ENCODE data around the gene ENTHD1.
"Not testable (repeated sequence)": the region's sequence is repeated elsewhere in the genome, so short reads cannot be mapped to it uniquely, and the experiment has no call there.

ENTHD1 gene

DNA sequence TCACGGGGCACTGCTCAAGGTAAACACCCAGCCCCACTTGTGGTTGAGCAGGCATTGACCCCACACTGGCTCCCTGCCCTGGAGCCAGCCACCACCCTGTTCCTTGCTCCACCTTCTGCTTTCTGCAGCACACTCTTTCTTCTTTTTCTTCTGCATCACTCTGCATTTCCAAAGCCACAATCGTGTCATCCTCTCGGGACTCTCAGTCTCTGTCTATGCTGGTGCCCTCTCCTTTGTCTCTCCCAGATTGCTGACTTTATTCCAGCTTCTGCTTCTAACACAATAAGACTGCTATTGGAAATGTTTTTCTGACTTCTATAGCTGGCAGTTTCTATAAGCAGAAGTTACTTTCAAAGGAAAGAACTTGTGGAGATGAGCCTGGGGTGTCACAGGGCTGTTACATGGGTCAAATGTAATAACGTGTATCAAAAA lies 21.8 kb upstream of the ENTHD1 start:
- DNase-seq = peak; percentile 30 to 44
- TF ChIP-seq GATA1 (IDR thresholded peaks at IDR 0.05; ENCODE audit: low read depth, low read length) (no peak), POLR2A (IDR thresholded peaks at IDR 0.05; ENCODE audit: low read length) (no peak)

DNA sequence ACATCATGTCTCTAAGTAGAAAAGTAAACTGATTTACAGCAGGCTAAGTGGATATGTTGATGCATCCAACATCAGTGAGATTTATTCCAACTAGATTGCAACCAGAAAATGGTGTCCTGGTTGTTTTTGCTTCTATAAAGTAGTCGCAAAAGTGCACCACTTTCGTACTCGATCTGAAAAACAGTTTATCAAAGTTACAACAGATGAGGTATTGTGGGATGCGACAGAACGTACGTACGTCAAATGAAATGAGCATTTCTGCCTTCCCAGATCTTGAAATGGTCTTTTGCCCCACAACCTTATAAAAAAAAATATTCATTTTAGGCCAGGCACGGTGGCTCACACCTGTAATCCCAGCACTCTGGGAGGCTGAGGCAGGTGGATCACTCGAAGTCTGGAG lies 21.0 kb upstream of the ENTHD1 start:
- no peak for DNase-seq

DNA sequence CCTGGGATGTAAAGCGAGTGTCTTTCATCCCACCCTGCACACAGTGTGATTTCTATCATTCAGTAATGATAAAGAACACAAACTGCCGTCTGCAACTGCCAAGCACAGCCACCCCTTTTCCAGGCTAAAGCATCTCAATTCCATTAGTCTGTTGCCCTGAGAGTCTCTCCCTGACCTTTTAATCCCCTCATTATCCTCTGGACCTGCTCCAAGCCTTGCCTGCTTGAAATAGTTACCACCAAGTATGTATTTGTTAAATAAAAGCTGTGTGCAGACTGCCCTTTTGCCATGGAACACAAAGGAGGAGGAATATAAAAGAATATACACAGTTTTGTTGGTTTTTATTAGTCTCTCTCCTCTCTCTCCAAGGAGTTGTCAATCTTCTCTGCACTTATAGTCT lies 20.3 kb upstream of the ENTHD1 start:
- DNase-seq = no peak
- TF ChIP-seq GATA1 (IDR thresholded peaks at IDR 0.05; ENCODE audit: low read depth, low read length) (no peak), POLR2A (IDR thresholded peaks at IDR 0.05; ENCODE audit: low read length) (no peak)

More for the DNA sequence above, 21.0 kb upstream of the ENTHD1 start:
- TF ChIP-seq GATA1 (IDR thresholded peaks at IDR 0.05; ENCODE audit: low read depth, low read length) (no peak), POLR2A (IDR thresholded peaks at IDR 0.05; ENCODE audit: low read length) (no peak)

DNA sequence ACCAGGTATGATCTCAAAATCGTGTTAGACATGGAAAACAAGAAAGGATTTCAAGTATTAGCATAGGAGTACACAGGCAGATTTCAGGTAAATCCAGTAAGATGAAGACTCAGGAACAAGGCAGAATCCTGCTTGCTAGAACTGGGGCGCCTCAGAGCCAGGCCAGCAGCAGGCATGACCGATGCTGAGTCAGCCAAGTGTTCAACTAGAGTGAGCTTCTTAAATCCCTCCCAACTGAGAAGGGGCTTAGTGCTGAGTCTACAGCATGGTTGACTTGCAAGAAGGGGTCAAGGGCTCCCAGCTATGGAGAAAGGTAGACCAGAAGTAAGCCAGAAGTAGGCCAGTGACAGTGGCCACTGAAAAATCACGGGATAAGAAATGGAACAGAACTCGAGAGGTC lies 19.8 kb upstream of the ENTHD1 start:
- peak in 1 of 2 experiments; percentile 22 for DNase-seq
- TF ChIP-seq POLR2A (IDR thresholded peaks at IDR 0.05; ENCODE audit: low read length) (no peak), GATA1 (IDR thresholded peaks at IDR 0.05; ENCODE audit: low read depth, low read length) (no peak)

- no peak for TF ChIP-seq POLR2A (IDR thresholded peaks at IDR 0.05; ENCODE audit: low read length)
- no peak for TF ChIP-seq GATA1 (IDR thresholded peaks at IDR 0.05; ENCODE audit: low read depth, low read length)
- DNase-seq = no peak
Observed at GRCh38 chr22:39910876-39911613, 17.5 kb upstream of the ENTHD1 start.

DNA sequence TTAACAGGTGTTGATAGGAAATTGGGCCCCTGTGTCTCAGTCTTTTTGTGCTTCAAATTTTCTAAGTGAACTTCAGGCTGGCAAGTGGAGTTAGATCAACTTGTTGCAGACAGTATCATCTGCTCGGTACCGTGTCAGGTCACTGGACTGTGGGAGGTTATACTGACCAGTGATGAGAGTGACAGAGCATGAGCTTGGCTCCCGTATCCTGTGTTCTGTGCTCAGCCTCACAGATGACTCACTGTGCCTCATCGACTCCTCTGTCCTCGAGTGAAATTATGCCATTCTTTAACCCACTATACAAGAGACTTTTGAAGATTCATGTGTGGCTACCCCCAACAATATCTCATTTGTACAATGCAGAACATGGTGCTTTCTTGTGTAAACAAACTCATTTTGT lies 15.2 kb upstream of the ENTHD1 start:
- peak; percentile 31 for TF ChIP-seq POLR2A (IDR thresholded peaks at IDR 0.05; ENCODE audit: low read length)
- TF ChIP-seq GATA1 (IDR thresholded peaks at IDR 0.05; ENCODE audit: low read depth, low read length) = no peak

DNA sequence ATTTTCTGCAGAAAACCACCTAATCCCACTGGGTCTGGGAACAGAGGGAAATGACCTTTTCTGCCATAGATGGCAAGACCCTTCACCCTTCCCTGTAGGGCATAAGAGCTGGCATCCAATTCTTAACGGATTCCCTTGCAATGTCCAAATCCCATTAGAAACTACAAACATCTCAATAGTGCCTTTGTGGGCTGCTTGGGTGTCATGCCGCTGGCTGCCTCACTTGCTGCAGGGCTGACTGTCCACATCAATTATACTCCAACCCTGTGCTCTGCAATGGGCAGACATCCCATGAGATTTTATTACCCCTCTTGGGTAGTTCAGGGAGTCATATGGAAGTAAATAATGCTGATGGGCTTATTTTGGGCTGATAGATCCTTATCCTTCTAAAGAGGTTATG lies 14.6 kb upstream of the ENTHD1 start:
- TF ChIP-seq GATA1 (IDR thresholded peaks at IDR 0.05; ENCODE audit: low read depth, low read length) = no peak
- no peak for TF ChIP-seq POLR2A (IDR thresholded peaks at IDR 0.05; ENCODE audit: low read length)
- no peak for DNase-seq

More for the DNA sequence above, 15.2 kb upstream of the ENTHD1 start:
- DNase-seq = peak; percentile 19

- TF ChIP-seq POLR2A (IDR thresholded peaks at IDR 0.05; ENCODE audit: low read length) = no peak
- no peak for TF ChIP-seq GATA1 (IDR thresholded peaks at IDR 0.05; ENCODE audit: low read depth, low read length)
- no peak for DNase-seq
Observed at GRCh38 chr22:39907605-39908097, 14.1 kb upstream of the ENTHD1 start.

DNA sequence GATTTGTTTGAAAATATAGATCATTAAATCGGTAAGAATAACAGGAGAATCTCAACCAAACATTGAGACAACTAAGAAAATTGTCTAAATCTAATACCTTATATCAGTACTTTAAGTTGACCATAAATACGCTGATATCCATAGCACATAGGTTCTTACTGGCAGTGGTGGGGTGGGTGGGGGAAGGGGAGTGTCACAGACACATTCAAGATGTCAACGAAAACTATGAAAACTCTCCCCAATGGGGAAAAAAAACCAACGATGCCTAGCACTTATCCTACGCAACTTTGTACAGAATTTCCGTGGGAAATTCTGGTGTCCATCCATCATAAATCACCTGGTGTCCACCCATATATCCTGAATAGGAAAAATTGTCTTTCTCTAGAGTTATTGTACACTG lies 13.5 kb upstream of the ENTHD1 start:
- DNase-seq = no peak
- TF ChIP-seq POLR2A (IDR thresholded peaks at IDR 0.05; ENCODE audit: low read length) (no peak), GATA1 (IDR thresholded peaks at IDR 0.05; ENCODE audit: low read depth, low read length) (no peak)

GRCh38 chr22:39906207-39906606 lies 12.6 kb upstream of the ENTHD1 start:
- TF ChIP-seq POLR2A (IDR thresholded peaks at IDR 0.05; ENCODE audit: low read length) (no peak), GATA1 (IDR thresholded peaks at IDR 0.05; ENCODE audit: low read depth, low read length) (no peak)
- DNase-seq = no peak

GRCh38 chr22:39905687-39906086 lies 12.1 kb upstream of the ENTHD1 start:
- TF ChIP-seq GATA1 (IDR thresholded peaks at IDR 0.05; ENCODE audit: low read depth, low read length) = no peak
- TF ChIP-seq POLR2A (IDR thresholded peaks at IDR 0.05; ENCODE audit: low read length) = no peak
- DNase-seq = no peak

- DNase-seq = peak in 1 of 2 experiments; percentile 25
- no peak for TF ChIP-seq POLR2A (IDR thresholded peaks at IDR 0.05; ENCODE audit: low read length)
Observed at GRCh38 chr22:39904862-39905261, 11.3 kb upstream of the ENTHD1 start.

GRCh38 chr22:39904024-39904423 lies 10.5 kb upstream of the ENTHD1 start:
- not testable (repeated sequence) for DNase-seq

DNA sequence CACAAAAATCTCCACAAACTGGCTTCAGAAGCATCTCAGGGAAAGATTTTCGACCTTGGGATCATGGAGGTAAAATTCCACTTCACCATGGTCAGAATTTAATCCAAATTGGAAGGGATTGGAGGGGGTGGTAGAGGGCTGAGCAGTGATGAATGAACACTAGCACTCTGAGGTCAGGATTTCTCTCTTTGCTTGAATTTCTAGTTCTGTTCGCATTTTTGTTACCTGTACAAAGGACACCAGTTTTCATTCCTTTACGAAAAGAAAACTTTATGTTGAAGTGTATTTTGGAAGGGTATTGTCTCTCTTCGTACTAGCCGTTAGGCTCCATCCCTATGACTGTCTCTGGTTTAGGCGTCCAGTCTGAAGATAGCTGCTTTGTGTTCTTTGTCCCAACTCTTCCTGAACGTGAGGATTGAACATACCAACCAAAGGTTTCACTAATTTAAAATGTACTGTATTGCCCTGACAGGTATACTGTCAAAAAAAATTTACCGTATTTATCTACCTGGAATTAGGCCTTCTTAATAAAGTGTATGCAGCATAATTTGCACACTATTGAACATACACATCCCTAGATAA lies 8.1 kb upstream of the ENTHD1 start:
- DNase-seq = no peak
- no peak for TF ChIP-seq GATA1 (IDR thresholded peaks at IDR 0.05; ENCODE audit: low read depth, low read length)
- TF ChIP-seq POLR2A (IDR thresholded peaks at IDR 0.05; ENCODE audit: low read length) = no peak
